HG02943 (cell line): ENCODE results near the gene SEMA4A.

Experiments
- ATAC-seq: cut with Tn5 transposase; IDR thresholded peaks from one replicate; pipeline ENCODE4 v1.9.1; 2021; ENCODE audit warnings: mild to moderate bottlenecking, low read depth, moderate library complexity; ENCODE audit not compliant: unreplicated experiment

The SEMA4A gene

DNA sequence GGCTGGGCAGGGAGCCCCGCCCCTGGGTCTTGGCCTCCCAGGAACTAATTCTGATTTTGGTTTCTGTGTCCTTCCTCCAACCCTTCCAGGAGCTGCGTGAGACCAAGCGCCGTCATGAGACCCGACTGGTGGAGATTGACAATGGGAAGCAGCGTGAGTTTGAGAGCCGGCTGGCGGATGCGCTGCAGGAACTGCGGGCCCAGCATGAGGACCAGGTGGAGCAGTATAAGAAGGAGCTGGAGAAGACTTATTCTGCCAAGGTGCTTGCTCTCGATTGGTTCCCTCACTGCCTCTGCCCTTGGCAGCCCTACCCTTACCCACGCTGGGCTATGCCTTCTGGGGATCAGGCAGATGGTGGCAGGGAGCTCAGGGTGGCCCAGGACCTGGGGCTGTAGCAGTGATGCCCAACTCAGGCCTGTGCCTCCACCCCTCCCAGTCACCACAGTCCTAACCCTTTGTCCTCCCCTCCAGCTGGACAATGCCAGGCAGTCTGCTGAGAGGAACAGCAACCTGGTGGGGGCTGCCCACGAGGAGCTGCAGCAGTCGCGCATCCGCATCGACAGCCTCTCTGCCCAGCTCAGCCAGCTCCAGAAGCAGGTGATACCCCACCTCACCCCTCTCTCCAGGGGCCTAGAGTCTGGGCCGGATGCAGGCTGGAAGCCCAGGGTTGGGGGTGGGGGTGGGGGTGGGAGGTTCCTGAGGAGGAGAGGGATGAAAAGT, 18.5 kb upstream of the SEMA4A start:
- no peak for ATAC-seq

DNA sequence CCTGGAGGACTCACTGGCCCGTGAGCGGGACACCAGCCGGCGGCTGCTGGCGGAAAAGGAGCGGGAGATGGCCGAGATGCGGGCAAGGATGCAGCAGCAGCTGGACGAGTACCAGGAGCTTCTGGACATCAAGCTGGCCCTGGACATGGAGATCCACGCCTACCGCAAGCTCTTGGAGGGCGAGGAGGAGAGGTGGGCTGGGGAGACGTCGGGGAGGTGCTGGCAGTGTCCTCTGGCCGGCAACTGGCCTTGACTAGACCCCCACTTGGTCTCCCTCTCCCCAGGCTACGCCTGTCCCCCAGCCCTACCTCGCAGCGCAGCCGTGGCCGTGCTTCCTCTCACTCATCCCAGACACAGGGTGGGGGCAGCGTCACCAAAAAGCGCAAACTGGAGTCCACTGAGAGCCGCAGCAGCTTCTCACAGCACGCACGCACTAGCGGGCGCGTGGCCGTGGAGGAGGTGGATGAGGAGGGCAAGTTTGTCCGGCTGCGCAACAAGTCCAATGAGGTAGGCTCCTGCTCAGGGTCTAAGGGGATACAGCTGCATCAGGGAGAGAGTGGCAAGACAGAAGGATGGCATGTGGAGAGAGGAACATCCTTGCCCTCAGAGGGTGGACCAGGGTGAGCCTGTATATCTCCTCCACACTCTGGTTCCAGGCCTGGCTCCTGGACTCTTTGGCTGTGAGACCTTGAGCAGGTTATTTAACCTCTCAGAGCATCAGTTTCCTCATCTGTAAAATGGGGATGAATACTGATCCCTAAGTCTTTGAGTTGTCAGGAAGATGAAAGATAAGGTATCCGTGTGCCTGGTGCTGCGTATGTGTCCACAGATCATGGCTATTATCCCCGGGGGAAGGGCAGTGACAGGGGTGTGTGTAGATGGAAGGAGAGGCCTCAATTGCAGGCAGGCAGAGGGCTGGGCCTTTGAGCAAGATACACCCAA, 17.2 kb upstream of the SEMA4A start:
- no peak for ATAC-seq

DNA sequence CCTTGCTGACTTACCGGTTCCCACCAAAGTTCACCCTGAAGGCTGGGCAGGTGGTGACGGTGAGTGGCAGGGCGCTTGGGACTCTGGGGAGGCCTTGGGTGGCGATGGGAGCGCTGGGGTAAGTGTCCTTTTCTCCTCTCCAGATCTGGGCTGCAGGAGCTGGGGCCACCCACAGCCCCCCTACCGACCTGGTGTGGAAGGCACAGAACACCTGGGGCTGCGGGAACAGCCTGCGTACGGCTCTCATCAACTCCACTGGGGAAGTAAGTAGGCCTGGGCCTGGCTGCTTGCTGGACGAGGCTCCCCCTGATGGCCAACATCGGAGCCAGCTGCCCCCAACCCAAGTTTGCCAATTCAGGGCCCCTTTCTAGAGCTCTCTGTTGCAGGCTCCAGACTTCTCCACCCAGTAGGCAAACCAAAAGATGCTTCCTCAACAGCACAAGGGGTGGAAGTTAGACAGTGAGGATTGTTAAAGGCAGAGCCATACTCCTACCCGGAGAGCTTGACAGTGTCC, 16.4 kb upstream of the SEMA4A start:
- ATAC-seq = no peak

DNA sequence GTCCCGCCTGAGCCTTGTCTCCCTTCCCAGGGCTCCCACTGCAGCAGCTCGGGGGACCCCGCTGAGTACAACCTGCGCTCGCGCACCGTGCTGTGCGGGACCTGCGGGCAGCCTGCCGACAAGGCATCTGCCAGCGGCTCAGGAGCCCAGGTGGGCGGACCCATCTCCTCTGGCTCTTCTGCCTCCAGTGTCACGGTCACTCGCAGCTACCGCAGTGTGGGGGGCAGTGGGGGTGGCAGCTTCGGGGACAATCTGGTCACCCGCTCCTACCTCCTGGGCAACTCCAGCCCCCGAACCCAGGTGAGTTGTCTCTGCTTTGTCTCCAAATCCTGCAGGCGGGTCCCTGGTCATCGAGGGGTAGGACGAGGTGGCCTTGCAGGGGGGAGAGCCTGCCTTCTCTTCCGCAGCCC, 14.9 kb upstream of the SEMA4A start:
- ATAC-seq = no peak

DNA sequence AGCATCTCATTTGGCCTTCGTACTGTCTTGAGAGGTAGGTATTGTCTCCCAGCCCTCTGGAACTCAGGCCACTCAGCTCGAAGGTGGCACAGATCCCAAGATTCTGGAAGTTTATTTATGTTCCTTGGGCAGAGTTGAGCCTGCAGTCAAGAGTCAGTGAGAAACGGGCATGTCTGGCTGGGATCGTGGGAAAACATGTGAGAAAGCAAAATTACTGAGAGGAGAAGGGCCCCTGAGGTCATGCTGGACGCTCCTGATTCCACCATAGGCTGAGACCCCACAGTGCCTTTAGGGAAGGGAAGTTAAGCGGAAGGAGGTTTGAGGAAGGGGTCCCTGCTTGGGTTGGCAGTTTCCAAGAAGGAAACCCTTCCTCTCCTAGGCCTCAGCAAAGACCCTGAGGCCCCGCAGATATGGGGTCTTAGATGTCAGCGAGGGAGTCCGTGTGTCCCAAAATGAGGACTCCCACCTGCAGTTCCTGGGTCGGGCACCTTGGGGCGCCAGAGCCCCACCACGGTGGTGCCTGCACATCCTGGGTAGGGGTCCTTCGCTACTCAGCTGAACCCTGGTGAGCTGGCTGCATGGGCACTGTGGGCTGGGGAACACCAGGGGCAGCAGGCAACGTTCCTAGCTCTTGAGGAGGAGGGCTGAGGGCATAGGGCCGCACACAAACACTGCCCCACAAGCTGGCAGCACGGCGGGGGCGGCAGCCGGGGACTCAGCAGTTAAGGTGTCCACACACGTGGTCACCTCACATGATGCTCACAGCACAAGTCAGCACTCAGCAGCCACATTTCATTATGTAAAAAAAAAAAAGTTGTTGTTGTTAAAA, 12.3 kb upstream of the SEMA4A start:
- ATAC-seq = no peak

DNA sequence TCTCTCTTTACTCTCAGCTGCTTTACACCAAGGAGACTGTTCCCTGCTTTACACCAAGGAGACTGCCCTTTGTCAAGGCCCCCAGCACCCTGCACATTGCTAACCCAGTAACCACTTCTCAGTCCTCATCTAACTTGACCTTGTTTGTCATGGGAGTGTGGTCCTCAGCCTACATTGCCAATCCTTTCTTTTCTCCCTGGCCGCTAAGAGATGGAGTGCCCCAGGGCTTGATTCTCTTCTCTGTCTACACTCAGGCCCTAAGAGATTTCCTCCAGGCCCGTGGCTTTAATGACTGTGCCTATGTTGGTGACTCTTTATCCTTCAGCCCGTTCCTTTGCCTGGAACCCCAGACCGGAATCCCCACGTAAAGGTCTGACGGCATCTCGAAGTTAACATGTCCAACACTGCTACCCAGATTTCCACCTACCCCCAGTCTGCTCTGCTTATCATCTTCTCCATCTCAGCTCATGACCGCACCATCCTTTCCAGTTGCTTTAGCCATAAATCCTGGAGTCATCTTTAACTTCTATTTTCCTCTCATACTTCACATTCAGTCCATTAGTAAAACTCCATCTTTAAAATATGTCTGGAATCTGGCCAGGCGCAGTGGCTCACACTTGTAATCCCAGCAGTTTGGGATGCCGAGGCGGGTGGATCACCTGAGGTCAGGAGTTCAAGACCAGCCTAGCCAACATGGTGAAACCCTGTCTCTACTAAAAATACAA, 9.5 kb upstream of the SEMA4A start:
- no peak for ATAC-seq

DNA sequence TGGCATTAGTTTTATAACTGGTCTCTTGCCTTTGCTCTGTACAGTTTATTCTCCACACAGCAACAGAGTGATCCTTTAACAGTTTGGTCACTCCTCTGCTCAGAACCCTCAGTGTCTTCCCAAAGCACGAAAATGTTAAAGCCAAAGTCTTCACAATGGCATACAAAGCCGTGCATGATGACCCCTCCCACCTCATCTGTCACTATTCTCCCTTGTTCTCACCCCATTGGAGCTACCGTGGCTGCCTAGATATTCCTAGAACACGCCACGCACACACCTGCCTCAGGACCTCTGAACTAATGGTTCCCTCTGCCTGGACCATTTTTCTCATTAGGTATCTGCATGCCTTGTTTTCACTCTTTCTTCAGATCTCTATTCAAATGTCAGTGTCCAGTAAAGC, 8.6 kb upstream of the SEMA4A start:
- ATAC-seq = no peak

DNA sequence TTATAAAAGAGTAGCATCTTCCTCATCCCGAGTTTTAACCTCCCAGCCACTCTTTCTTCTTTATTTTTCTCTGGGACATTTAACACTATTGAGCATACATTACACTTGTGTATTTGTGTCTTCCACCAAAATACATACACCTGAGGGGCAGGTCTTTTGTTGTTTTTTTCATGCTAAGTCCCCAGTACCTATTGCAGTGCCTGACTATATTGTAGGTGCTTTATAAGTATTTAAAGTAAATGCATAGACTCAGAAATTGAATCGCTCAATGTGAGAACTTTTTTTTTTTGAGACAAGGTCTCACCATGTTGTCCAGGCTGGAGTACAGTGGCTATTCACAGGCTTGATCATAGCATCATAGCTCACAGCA, 7.8 kb upstream of the SEMA4A start:
- no peak for ATAC-seq

DNA sequence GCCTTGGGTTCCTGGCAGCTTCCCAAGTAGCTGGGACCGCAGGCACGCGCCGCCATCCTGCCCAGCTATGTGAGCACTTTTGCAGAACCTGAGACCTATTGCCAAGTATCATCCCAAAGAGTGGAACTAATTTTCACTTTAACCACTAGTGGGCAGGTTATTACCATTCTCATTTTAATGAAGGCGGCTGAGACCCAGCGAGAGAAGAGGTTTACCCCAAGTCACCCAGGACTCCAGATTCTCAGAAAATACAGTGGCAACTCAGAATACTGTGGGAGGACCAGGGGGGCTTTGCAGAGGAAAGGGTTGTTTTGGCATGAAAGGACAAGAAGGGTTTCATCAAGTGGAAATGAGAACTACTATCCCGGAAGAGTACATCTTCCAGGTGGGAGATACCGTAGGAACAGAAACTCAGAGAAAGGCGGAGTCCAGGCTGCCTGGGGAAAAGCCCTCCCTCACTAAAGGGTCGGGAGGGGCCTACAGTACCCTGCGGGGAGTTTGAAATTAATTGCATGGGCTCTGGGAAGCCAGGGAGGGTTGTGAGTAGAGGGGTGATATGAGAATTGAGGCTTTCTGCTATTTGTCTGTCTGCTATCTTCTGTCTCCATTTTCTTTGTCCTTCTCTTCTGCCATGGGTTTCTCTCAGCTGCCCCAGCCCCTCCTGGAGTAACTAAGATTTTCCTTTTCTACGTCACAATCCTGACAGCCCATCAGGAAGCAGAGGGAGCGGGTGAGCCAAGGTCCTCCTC, 7.2 kb upstream of the SEMA4A start:
- no peak for ATAC-seq

DNA sequence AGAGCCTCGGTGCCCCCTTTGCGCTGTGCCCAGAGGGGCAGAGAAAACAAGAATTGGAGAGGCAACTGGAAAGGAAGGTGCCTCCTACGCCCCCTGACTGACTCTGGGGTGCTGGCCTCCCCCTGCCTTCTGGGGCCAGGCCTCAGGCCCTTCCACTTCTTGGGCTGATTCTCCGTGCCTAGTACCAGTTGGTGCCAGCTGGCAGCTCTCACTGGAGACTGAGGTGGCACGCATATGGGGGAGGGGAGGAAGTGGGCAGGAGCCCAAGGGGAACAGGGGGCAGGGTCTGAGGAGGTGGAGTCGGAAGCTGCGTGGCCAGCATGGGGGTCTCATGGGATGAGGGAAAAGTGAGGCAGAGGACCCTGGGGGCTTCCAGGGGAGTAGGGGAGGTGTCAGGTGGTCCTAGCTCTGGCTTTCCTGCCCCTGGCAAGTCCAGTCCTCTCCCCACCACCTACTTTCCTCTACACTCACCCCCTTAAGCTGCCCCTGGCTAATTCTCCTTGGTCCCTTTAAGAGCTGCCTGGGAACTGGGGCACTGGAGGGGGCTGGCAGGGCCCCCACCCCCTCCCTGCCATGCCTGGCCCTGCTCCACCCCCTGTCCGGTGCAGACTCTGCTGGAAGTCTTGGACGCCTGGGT, 6.5 kb upstream of the SEMA4A start:
- ATAC-seq = no peak

DNA sequence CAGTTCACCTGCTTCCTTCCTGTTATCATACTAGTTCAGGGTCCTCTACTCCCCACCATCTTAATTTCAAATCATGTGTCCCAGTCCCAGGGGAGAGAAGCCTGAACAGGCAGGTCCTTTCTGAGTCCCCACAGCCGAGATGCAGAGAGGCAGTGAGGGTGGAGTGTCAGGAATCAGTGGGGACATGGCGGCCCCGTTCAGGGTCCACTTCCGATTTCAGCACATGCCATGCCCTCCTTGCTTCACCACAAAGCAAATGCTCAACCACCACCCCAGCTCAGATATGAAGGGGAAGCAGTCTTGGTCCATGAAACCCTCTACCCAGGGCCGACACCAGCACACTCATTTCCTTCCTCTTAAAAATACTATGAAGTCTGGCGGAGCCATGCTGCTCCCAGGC, 5.2 kb upstream of the SEMA4A start:
- no peak for ATAC-seq

DNA sequence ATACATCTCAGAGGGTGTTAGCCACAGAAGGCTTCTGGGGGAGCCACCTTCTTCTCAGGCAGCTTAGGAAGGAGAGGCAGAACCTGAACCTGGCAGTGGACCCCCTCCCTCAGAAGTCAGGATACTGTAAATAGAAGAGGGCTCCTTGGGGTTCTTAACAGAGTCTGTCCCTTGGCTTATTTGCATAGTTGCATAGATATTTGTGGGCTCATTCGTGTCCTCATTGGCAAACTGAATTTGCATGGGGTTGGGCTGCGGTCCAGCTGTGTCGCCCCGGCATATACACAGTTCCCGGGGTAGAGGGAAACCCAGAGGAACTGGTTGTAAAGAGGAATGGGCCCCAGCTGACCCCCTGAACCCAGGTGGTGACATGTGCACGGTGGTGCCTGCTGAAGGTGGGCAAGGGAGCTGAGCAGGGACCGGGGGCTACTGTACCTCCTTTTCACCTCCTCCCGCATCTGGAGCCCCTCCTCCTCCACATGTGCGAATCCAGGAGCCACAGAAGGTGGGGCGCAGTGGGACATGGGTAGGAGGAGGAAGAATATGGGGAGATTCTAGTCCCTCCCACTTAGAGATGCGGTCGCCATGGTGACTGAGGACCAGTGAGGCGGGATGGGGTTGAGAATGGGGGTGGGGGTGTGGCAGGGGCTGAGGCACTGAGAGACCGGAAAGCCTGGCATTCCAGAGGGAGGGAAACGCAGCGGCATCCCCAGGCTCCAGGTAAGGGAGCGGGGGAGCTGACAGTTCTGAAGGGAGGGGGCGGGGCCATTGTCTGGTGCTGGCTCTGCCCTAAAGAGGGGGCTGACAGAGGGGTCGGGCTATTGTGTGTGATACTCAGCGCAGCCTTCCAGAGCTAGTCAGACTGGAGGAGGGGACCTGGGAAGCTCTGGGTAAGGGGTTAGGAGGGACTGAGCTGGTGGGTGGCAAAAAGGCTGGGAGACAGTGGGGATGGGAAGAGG, 3.7 kb upstream of the SEMA4A start:
- peak; percentile 38 for ATAC-seq

DNA sequence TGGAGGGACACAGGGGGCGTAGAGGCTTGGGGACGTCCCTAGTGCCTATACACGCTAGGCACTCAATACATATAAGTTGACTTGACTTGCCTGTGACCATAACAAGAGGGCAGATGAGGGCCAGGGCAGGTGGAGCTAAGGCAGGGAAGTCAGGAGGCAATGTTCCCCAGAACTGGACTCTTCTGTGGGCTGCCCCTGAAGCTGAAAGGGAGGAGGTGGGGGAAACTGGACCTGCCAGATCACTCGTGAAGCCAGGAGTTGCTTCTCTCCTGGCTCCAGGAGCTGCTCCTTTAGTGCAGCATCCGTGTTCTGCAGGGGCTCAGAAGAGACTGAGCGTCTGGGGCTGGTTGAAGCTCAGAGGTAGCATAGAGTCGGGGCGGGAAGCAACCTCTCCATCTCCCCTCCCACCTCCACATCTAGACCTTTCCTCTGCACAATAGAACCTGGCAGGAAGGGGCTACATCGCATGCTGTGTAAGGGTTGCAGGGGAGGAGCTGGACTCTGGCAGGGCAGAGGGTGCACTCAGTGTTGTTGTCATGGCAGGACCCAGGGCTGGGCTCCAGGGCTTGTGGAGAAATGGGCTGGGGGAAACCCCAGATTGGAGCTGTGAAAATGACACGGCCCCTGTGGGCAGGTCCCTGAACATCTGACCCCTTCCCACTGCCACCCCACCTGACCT, 2.9 kb upstream of the SEMA4A start:
- no peak for ATAC-seq

DNA sequence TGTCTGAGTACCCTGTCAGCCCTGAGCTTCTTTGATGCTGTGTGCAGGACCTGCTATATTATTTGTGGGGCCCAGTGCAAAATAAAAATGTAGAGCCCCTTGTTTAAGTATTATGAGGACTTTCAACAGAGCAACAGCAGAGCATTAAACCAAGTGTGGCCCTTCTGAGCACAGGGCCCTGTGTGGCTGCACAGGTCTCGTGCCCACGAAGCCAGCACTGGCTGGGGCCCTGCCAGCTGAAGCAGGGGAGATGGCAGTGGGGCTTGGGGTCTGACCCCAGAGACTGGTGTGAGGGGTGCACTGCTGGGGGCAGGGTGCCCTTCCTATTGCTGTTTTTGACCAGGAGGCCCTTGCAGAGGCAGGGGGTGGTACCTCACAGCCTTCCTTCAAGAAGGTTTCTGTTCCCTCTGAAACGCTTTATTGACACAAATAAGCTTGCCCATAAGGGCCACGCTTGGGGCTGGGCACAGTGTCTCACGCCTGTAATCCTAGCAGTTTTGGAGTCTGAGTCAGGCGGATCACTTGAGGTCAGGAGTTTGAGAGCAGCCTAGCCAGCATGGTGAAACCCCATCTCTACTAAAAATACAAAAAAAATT, 2.2 kb upstream of the SEMA4A start:
- no peak for ATAC-seq

DNA sequence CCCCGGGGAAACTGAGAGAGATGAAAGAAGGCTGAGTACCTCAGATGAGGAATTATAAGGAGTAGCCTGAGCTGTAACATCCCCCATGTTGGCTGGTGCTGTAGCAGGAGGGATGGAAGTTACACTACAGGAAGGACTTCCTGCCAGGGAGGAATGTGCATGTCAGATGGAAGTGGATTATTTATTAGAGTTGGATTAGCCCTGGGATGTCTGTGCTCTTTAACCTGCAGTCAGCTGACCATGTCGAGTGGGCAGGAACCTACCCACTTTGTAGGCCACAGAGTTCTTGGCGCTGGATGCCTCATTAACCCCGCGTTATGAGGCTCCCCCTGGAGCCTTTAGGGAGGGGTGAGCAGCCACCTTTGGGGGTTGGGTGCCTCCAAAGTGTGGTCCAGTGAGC, 757 bp upstream of the SEMA4A start:
- no peak for ATAC-seq

DNA sequence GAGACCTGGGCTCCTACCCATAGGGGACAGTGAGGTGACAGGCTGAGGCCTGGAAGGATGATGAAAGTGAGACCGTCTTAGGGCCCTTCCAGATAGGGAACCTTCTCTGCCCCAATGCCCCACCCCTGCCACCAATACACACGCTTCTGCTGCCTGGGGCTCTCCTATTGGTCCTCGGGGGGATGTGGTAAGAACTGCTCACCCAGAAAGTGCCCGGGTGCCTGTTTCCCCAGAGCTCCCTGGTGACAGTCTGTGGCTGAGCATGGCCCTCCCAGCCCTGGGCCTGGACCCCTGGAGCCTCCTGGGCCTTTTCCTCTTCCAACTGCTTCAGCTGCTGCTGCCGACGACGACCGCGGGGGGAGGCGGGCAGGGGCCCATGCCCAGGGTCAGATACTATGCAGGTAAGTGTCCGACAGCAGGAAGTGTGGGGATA, 948 bp downstream of the SEMA4A start:
- ATAC-seq = no peak
